Glutamatergic neuron (in vitro differentiated cells): ENCODE data around the gene PPEF1. TPM values are rescaled to one million over a fixed set of nuclear protein-coding genes. Genes with fewer than 3 reads are reported as not detected.

Source experiments
- total RNA-seq: library from RNA; stranded (reverse); fragmentation: NEBNext Ultra II Directional; extraction: Animal tissue kit (Norgen Biotek cat#: 25700); gene quantifications from one replicate; pipeline ENCODE4 v1.2.1, GENCODE V29; 2021; ENCODE audit not compliant: unreplicated experiment

PPEF1 gene
- total RNA-seq, 1 donor from 2014 or later: 3.9 TPM

Other genes starting within 250 kb of the PPEF1 start
- gene RS1, start 35.5 kb upstream of the PPEF1 start, total RNA-seq: not detected